IMR-90 (cell line): ENCODE measurements around the gene POLR3K. TPM values are rescaled to one million over a fixed set of nuclear protein-coding genes. Genes with fewer than 3 reads are reported as not detected.
A peak's percentile ranks its signal among the peaks of the same experiment; 100 is the strongest.

ENCODE experiments used
- ATAC-seq: fragments of 200-7000 bp; cut with Tn5 transposase; 2 replicates; pipeline ENCODE4 v1.9.1; 2020; ENCODE audit warnings: low read depth, mild to moderate bottlenecking, moderate library complexity
- BruUV-seq: library from RNA; stranded (reverse); fragments of 400-500 nt; replicated peaks from 2 replicates; lab custom pipeline; 2021; lab: Mats Ljungman, UMichigan
- CTCF ChIA-PET: fragments of 300-600 bp; formaldehyde crosslinking; extraction: SDS; loops from one replicate; lab custom pipeline; 2021; ENCODE audit warnings: antibody characterized with exemption; lab: Yijun Ruan, JAX
- POLR2A ChIA-PET: fragments of 300-600 bp; sonication (Branson Sonifier 250); formaldehyde crosslinking; loops from one replicate; lab custom pipeline; 2022; ENCODE audit warnings: antibody characterized with exemption; ENCODE audit not compliant: unreplicated experiment; lab: Charles Lee
- DNase-seq: peaks from one replicate; pipeline ENCODE4 v3.0.0; 2013
- H2AFZ ChIP-seq: replicated peaks from 2 replicates; pipeline ENCODE3; 2013; ENCODE audit warnings: low read length, mild to moderate bottlenecking; ENCODE audit not compliant: poor library complexity
- H2AK5ac ChIP-seq: 2 replicates; pipeline ENCODE4 v1.6.1; 2013; ENCODE audit warnings: low read depth, low read length, inconsistent platforms
- H2AK9ac ChIP-seq: replicated peaks from 2 replicates; pipeline ENCODE3; 2013; ENCODE audit warnings: mild to moderate bottlenecking, low read depth, low read length, moderate library complexity; ENCODE audit not compliant: poor library complexity
- H2BK120ac ChIP-seq: 2 replicates; pipeline ENCODE4 v1.6.1; 2013; ENCODE audit warnings: low read depth, low read length, inconsistent platforms
- H2BK15ac ChIP-seq: 3 replicates; pipeline ENCODE4 v1.6.1; 2013; ENCODE audit warnings: low read depth, low read length, inconsistent platforms
- H2BK20ac ChIP-seq: 2 replicates; pipeline ENCODE4 v1.6.1; 2013; ENCODE audit warnings: low read depth, mild to moderate bottlenecking, inconsistent platforms, low read length, moderate library complexity
- H2BK5ac ChIP-seq: 2 replicates; pipeline ENCODE4 v1.6.1; 2013; ENCODE audit warnings: mild to moderate bottlenecking, low read depth, low read length, inconsistent platforms; ENCODE audit not compliant: poor library complexity, severe bottlenecking
- H3K14ac ChIP-seq: replicated peaks from 2 replicates; pipeline ENCODE4 v1.6.1; 2013; ENCODE audit warnings: low read depth, low read length, inconsistent platforms
- H3K18ac ChIP-seq: 2 replicates; pipeline ENCODE4 v1.6.1; 2013; ENCODE audit warnings: low read depth, low read length, control low read depth
- H3K23ac ChIP-seq: 2 replicates; pipeline ENCODE4 v1.6.1; 2013; ENCODE audit warnings: low read depth, low read length, inconsistent platforms
- H3K27ac ChIP-seq: 2 replicates; pipeline ENCODE4 v1.5.1; 2013; ENCODE audit warnings: mild to moderate bottlenecking, control low read depth, low read length; ENCODE audit not compliant: insufficient read depth
- H3K27me3 ChIP-seq: 2 replicates; pipeline ENCODE4 v1.6.1; 2013; ENCODE audit warnings: low read length; ENCODE audit not compliant: control insufficient read depth, insufficient read depth
- H3K36me3 ChIP-seq: 2 replicates; pipeline ENCODE4 v1.6.1; 2013; ENCODE audit warnings: low read length, mixed read lengths; ENCODE audit not compliant: control insufficient read depth, insufficient read depth
- H3K4ac ChIP-seq: 2 replicates; pipeline ENCODE4 v1.6.1; 2013; ENCODE audit warnings: low read depth, low read length, inconsistent platforms
- H3K4me1 ChIP-seq: 2 replicates; pipeline ENCODE4 v1.6.1; 2013; ENCODE audit warnings: low read length, mixed read lengths; ENCODE audit not compliant: control insufficient read depth, insufficient read depth
- H3K4me2 ChIP-seq: 2 replicates; pipeline ENCODE4 v1.6.1; 2013; ENCODE audit warnings: low read depth, mild to moderate bottlenecking, control low read depth, low read length, moderate library complexity
- H3K4me3 ChIP-seq: 2 replicates; pipeline ENCODE4 v1.5.1; 2013; ENCODE audit warnings: low read depth, mild to moderate bottlenecking, control low read depth, low read length, moderate library complexity; ENCODE audit not compliant: insufficient read depth
- H3K56ac ChIP-seq: 2 replicates; pipeline ENCODE4 v1.6.1; 2013; ENCODE audit warnings: low read length, inconsistent platforms; ENCODE audit not compliant: insufficient read depth; ENCODE audit errors: extremely low read depth
- H3K79me1 ChIP-seq, 2 experiments: 2 replicates each; pipeline ENCODE4 v1.6.1; 2013; ENCODE audit warnings: low read length in 2 of 2, inconsistent platforms in 1 of 2, low read depth in 1 of 2
- H3K9ac ChIP-seq: 2 replicates; pipeline ENCODE4 v1.6.1; 2013; ENCODE audit warnings: low read depth, low read length, control low read depth
- H3K9me1 ChIP-seq: 2 replicates; pipeline ENCODE4 v1.6.1; 2013; ENCODE audit warnings: low read length, inconsistent platforms; ENCODE audit not compliant: insufficient read depth
- H3K9me3 ChIP-seq: 2 replicates; pipeline ENCODE4 v1.6.1; 2013; ENCODE audit warnings: low read length; ENCODE audit not compliant: control insufficient read depth, insufficient read depth
- H4K20me1 ChIP-seq: 2 replicates; pipeline ENCODE4 v1.6.1; 2013; ENCODE audit warnings: low read length, inconsistent platforms; ENCODE audit not compliant: insufficient read depth
- H4K5ac ChIP-seq: 2 replicates; pipeline ENCODE4 v1.6.1; 2013; ENCODE audit warnings: mild to moderate bottlenecking, low read depth, low read length, control low read depth
- H4K8ac ChIP-seq, 2 experiments: 2 replicates each; pipeline ENCODE4 v1.6.1; 2013; ENCODE audit warnings: low read depth in 2 of 2, low read length in 2 of 2, control low read depth in 1 of 2, inconsistent platforms in 1 of 2
- H4K91ac ChIP-seq: 2 replicates; pipeline ENCODE4 v1.6.1; 2013; ENCODE audit warnings: low read depth, low read length, inconsistent platforms; ENCODE audit not compliant: insufficient read depth
- CHD1 ChIP-seq: IDR thresholded peaks from 2 replicates; pipeline ENCODE4 v1.6.1; 2012; ENCODE audit warnings: low read depth, low read length, improper control_type of control experiment
- FOS ChIP-seq: fragments of 150-350 bp; IDR thresholded peaks from 2 replicates; pipeline ENCODE4 v1.6.1; 2016; ENCODE audit warnings: low read depth, low read length
- NFE2L2 ChIP-seq: fragments of 150-350 bp; IDR thresholded peaks from 2 replicates; pipeline ENCODE4 v1.6.1; 2016; ENCODE audit warnings: low read depth, mild to moderate bottlenecking, low read length
- RFX5 ChIP-seq: IDR thresholded peaks from 2 replicates; pipeline ENCODE4 v1.8.0; 2012; ENCODE audit warnings: low read depth, mild to moderate bottlenecking, low read length, moderate library complexity
- WGBS, 2 experiments: methylation state at CpG; one replicate each; pipeline versions ENCODE4 v1.1.5 to v1.1.7; 2013; ENCODE audit warnings: missing lambda C conversion rate in 2 of 2; ENCODE audit not compliant: insufficient read length in 1 of 2; ENCODE audit errors: extremely low coverage in 2 of 2; 5-methylcytosine and 5-hydroxymethylcytosine counted together
- dilution Hi-C: fragments of 300-500 bp; cut with HindIII; formaldehyde crosslinking; loops from one replicate; pipeline ENCODE4 v1.14.3; 2018; ENCODE audit warnings: low sequenced_read_pairs; ENCODE audit not compliant: unreplicated experiment
- in situ Hi-C: fragments of 300-500 bp; cut with MboI; formaldehyde crosslinking; loops from 3 replicates; pipeline ENCODE4 v1.14.3; 2019; ENCODE audit warnings: low sequenced_read_pairs, inconsistent platforms, mixed read lengths
- intact Hi-C: fragments of 100-400 bp; cut with micrococcal nuclease; formaldehyde crosslinking; loops from 2 replicates; pipeline ENCODE4 v1.10.0; 2022
- polyA plus RNA-seq, 3 experiments: library from polyadenylated mRNA; depleted of rRNA; stranded (reverse); fragments of >200 nt; gene quantifications; 2 replicates each; pipeline ENCODE4 v1.2.3, GENCODE V29; 2012; ENCODE audit warnings: low replicate concordance in 1 of 3
- total RNA-seq: library from RNA; depleted of rRNA; stranded (reverse); fragments of >200 nt; gene quantifications from 2 replicates; pipeline ENCODE4 v1.2.3, GENCODE V29; 2012
- TF ChIP-seq, protein P1 (sequence below): conservative IDR thresholded peaks from 2 replicates; pipeline ENCODE4 v1.5.1; 2012; ENCODE audit warnings: mild to moderate bottlenecking, low read depth, low read length, improper control_type of control experiment

Gene POLR3K
- total and polyA plus RNA-seq, 2 of the 4 experiments (the other 2 are of a cell fraction): 9.0 to 39.5 TPM

DNA sequence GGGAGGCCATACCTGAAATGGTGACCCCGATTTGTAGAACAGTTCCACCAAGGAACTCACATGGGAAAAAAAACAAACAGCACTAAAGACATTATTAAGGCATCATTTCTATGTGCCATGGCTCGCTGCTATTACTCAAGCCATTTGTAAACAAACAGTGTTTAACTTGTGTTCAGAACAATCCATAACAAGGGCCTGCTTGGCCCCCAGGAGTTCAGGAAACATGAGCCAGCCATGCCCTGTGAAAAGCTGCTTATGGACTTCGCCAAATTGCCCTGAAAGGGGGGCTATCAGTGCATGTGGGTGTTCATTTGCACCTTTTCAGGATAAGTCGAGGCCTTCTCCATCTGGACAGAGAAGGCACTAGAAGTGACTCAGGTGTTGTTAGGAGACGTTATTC lies 8.0 kb downstream of the POLR3K start:
- no peak overlapping the region for H4K91ac ChIP-seq

More for the DNA sequence above, 8.0 kb downstream of the POLR3K start:
- peak; percentile 32; the same call in 1 of the 2 replicates for ATAC-seq
- intact Hi-C loops: no loop called here
- no peak overlapping the region for H2BK5ac ChIP-seq
- no peak overlapping the region for H3K4me3 ChIP-seq
- H3K4me2 ChIP-seq: no peak overlapping the region
- dilution Hi-C loops: no loop called here
- no peaks in the 10 kb centered on the region for H3K27me3 ChIP-seq
- H3K4ac ChIP-seq: no peak overlapping the region
- no peak overlapping the region for H4K5ac ChIP-seq
- H3K9ac ChIP-seq: no peak overlapping the region
- 95% methylated on average over 3 of the region's 5 CpGs; no CpG with 5 or more reads in 1 of the 2 experiments for WGBS, 2 experiments
- no peak overlapping the region for H3K18ac ChIP-seq
- no peak overlapping the region for H2BK120ac ChIP-seq
- no peak overlapping the region for H3K14ac ChIP-seq
- no peak overlapping the region for H2AK5ac ChIP-seq
- no peaks in the 10 kb centered on the region for H3K9me3 ChIP-seq
- in situ Hi-C loops: no loop called here
- no peak overlapping the region for H4K8ac ChIP-seq
- no peak for DNase-seq
- POLR2A ChIA-PET: no interaction called here
- no peak overlapping the region for H3K27ac ChIP-seq
- H2AK9ac ChIP-seq: no peak overlapping the region
- no TSS peak for BruUV-seq
- H4K20me1 ChIP-seq: peaks cover 3% of the 10 kb centered on the region; the same call in 1 of the 2 replicates
- no peak overlapping the region for H2BK20ac ChIP-seq
- no peak overlapping the region for H2BK15ac ChIP-seq
- no peak overlapping the region for H3K56ac ChIP-seq
- no peak overlapping the region for H3K23ac ChIP-seq
- H3K4me1 ChIP-seq: peaks cover 5% of the 10 kb centered on the region; the same call in 1 of the 2 replicates
- peaks cover 16% of the 10 kb centered on the region for H3K36me3 ChIP-seq
- CTCF ChIA-PET: interaction anchor here (0.6 kb wide), 1 partner anchor 8 kb away, joined by 3 read pairs; the partner anchor contains the start of genes POLR3K and SNRNP25
- TF ChIP-seq RFX5: no peak
- no peak for TF ChIP-seq FOS
- TF ChIP-seq, protein P1, sequence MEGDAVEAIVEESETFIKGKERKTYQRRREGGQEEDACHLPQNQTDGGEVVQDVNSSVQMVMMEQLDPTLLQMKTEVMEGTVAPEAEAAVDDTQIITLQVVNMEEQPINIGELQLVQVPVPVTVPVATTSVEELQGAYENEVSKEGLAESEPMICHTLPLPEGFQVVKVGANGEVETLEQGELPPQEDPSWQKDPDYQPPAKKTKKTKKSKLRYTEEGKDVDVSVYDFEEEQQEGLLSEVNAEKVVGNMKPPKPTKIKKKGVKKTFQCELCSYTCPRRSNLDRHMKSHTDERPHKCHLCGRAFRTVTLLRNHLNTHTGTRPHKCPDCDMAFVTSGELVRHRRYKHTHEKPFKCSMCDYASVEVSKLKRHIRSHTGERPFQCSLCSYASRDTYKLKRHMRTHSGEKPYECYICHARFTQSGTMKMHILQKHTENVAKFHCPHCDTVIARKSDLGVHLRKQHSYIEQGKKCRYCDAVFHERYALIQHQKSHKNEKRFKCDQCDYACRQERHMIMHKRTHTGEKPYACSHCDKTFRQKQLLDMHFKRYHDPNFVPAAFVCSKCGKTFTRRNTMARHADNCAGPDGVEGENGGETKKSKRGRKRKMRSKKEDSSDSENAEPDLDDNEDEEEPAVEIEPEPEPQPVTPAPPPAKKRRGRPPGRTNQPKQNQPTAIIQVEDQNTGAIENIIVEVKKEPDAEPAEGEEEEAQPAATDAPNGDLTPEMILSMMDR: no peak
- no peak for TF ChIP-seq NFE2L2
- TF ChIP-seq CHD1: no peak
- peaks cover 10 to 14% of the 10 kb centered on the region in 2 experiments; a peak in 3 of 4 replicates for H3K79me1 ChIP-seq
- H2AFZ ChIP-seq: no peak overlapping the region
- peaks cover 4% of the 10 kb centered on the region; the same call in 1 of the 2 replicates for H3K9me1 ChIP-seq
